NCI-H1436 treated with DMSO at 0.1 percent for 48 hours (cell line): ENCODE data around the gene OR4M1.
"Not testable (repeated sequence)": the region's sequence is repeated elsewhere in the genome, so short reads cannot be mapped to it uniquely, and the experiment has no call there.

Experiments
- DNase-seq: peaks from one replicate; lab custom pipeline; 2025; lab: John Stamatoyannopoulos, UW

The OR4M1 gene

GRCh38 chr14:19823178-19823577, 49.9 kb downstream of the OR4M1 start:
- no peak for DNase-seq

- DNase-seq: no peak
Measured at GRCh38 chr14:19823765-19824164, 50.5 kb downstream of the OR4M1 start.

- not testable (repeated sequence) for DNase-seq
Measured at GRCh38 chr14:19827626-19828244, 54.4 kb downstream of the OR4M1 start.

- DNase-seq: no peak
Measured at GRCh38 chr14:19828314-19828713, 55.0 kb downstream of the OR4M1 start.
